HG02763 (cell line): Measurements from ENCODE around the gene RUNX2.
A peak's percentile ranks its signal among the peaks of the same experiment; 100 is the strongest.

Experiments
- ATAC-seq: cut with Tn5 transposase; IDR thresholded peaks from one replicate; pipeline ENCODE4 v1.9.1; 2021; ENCODE audit warnings: mild to moderate bottlenecking, moderate library complexity; ENCODE audit not compliant: unreplicated experiment

Gene RUNX2

DNA sequence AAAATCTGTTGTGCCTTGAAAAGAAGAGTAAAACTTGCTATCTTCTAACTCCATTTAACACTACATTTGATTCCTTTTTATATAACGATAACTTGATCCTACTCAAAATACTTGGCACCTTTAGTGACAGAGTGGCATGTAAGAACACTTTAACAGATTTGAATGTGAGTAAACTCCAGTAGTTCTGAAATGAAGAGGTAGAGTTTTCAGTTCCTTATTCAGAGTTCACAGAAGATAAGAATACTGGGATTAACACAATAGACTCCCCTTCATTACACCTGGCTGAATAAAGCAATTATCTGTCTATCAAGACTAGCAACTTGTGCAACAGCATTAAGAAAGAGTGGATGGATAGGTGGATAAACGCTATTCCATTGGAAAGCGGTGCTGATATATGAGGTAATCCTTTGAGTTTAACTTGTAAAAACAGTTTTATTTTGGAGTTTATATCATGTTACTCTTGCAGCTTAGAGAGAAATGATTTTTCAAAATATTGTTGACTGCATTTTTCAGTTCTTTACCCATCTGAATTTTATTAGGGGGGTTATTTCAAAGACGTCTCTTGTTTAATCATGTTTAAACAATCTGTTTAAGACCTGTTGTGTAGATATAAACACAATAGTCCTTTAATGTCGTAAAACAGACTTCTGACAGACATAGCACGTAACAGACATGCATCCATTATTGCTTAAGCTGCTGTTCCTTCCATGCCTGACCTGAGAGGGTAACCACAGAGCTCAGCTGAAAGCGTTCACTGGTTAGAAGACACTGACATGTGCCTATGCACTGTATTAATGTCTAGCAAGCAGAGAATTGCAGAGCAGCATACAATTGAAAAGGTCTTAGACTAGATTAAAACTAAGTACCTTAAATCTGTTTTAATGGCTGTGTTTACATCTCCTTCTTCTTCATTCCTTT, 152.0 kb downstream of the RUNX2 start:
- peak; percentile 78 for ATAC-seq

DNA sequence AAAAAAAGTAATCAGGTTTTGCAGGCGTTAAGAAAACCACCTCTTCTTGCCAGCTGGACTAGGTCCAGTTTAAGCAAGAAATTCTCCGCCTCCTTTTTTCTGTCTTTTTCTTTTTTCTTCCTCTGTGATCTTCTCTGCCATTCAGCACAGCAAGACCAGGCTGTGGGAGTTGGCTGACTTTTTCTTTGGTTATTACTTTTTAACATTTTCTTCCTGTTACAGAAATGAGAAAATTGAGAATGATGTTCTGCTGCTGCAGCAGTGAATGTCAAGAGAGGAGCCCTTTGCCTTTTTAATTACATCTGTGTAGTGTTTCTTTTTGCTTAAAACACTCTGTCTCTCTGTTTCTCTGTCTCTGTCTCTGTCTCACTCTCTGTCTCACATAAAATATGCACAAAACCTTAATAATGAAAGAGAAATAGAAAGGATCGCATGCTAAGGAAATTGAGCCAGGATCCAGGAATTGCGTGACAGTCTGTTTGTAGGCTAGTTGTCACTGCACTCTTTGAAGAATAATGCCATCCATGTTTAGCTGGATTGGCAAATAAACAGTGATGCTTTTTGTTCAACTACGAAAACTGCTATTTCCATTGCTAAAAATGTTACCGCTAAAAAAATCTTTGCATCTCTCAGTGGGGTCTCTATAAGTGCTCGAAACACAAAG, 152.8 kb downstream of the RUNX2 start:
- ATAC-seq = no peak

DNA sequence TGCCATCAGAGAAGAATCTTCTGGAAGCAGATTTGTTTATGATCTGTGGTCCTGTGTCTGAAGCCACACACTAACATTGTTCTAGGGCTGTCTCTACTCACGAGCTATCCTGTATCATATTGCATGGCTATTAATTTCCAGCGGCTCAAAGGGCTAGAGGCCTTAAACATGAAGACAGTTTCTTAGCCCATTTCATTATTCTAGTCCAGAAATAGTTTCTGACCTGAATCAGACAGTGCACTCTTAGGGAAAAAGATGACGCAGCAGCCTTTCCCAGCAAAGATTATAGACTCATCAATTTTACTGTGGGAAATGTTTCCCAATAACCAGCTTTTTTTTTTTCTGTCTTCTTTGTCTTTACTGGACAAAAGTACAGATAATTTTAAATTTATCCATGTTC, 154.9 kb downstream of the RUNX2 start:
- no peak for ATAC-seq

DNA sequence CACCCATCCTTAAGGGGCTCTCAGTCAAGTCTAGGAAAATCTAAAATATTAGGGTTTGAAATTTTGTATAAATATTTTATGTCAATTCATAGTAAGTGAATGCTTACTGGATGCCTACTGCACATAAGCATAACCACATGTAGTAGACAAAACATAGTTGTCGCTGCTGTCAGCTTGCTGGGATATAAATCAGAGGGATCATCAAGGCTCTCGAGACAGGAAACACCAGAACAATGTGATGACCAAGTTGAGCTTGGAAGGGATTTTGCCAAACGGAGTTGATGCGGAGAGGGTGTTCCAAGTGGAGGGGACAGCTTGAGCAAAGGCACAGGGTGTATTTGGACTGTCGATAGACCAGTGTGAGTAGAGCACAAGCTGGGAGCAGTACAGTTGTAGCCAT, 155.4 kb downstream of the RUNX2 start:
- no peak for ATAC-seq

DNA sequence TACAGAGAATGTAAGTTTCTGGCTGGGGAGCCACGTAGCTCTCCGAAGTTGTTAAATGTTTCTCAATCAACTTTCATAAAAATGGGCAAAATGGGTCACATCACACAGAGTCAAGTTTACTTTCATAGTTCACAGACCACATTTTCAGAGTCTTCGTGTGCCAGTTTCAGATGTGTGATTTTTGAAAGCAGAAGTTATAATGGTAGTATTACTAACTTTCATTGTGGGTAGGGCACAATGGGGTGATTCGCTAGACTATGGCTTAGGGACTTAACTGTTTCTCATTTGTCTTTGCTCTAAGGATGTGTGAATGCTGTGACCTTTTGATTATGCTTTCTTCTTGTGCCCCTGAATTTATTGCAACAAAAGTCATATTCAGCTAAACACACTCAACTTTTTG, 158.6 kb downstream of the RUNX2 start:
- no peak for ATAC-seq

DNA sequence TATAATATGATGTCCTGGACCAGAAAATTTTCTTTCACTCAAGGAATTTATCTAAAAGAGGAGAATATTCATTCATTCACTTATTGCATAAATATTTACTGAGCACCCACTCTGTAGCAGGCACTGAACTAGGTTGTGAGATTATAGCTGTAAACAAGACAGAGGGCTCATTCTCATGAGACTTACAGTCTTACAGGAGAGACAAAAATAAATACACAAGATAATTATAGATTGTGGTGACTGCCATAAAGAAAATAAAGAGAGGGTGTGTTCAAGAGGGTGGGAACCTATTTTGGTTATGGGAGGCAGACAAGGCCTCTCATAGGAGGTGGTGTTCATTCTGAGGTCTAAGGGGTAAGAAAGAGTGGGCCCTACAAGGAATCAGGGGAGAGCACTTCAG, 159.5 kb downstream of the RUNX2 start:
- no peak for ATAC-seq

DNA sequence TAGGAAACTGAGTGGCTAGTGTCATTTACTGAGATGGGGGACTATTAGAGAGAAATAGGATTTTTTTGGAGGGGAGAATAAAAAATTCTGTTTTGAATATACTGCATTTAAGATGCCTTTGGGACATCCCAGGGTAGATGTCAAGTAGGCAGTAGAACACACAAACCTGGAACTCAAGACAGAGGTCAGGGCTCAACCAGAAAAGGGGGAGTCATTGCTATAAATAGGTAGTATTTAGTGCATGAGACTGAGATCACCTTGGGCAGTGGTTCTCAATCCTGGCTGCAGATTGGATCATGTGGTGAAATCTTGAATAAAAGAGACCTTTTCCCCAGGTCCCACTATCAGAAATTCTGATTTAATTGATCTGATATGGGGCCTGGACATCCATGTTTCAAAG, 160.1 kb downstream of the RUNX2 start:
- no peak for ATAC-seq

DNA sequence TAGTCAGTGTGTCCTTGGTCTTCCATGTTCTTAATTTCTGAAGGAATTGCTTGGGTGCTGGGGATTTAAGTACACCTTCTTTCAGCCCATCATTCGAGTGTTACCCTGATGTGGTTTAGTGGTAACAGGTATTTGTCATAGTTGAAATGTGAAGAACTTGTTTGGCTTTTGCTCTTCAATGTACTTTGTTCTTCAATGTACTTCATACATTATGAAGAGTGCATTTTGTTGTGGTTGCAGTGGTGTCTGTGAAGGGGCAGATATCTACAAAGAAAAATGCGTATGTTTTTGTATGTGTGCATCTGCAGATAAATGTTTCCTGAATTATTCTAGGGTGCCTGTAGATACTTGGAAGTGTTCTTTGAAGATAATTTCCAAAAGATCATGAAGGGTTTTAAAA, 160.8 kb downstream of the RUNX2 start:
- ATAC-seq = no peak

DNA sequence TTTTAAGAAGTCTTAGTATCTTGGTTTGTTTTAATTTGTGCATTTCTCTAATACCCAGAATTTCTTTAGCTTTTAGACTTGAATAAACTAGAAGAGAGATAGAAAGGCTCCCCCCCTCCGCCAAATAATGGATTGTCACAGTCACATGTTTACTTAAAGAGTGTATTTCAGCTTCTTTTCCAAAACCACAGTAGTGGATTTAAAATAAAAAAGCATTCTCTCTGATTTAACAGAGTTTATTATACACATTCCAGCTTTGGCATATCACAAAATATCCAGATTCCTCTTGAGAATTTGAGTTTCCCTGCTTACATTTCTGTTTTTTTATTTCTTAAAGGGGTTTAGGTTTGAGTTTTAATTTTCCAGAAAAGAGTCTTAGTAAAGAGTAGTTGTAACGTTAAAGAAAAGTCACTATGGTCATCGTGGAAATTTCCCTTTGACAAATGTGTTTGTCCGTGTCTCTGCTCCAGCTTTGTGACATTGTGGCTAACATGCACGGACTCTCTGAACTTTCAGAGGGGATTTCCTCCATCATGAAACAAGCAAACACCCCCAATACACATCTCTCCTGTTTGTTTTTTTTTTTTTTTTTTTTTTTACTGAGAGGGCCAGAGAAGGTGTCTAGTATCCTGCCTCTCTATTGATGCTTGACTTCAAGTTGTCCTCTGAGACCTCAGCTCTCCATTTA, 163.1 kb downstream of the RUNX2 start:
- ATAC-seq = no peak

DNA sequence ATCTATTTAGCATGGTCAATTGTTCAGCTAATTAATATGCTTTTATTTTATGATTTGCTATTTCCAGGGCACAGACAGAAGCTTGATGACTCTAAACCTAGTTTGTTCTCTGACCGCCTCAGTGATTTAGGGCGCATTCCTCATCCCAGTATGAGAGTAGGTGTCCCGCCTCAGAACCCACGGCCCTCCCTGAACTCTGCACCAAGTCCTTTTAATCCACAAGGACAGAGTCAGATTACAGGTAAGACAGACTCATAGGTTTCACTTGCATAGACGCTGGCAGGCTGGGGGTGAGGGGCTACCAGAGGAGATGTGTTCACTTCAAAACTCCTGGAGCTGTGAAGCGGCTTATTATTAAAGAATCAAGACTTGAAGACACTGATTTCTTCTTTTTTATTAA, 163.7 kb downstream of the RUNX2 start:
- no peak for ATAC-seq

DNA sequence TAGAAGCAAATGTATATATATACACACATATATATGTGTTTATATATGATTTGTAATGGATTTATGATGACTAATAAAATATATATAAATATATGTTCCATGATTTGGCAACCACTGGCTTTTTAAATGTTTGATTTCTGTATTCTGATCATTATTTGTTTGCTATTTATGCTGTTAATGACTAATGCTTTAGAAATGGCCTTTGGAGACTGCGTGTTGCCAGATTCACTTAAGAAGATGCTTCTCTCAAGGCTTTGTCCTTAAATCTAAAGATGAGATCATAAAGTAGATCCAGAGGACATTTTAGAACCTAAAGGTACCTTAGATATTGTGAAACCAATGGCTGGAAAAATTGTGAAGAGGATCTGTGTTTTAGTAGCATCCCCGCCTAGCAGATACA, 165.6 kb downstream of the RUNX2 start:
- ATAC-seq = no peak

DNA sequence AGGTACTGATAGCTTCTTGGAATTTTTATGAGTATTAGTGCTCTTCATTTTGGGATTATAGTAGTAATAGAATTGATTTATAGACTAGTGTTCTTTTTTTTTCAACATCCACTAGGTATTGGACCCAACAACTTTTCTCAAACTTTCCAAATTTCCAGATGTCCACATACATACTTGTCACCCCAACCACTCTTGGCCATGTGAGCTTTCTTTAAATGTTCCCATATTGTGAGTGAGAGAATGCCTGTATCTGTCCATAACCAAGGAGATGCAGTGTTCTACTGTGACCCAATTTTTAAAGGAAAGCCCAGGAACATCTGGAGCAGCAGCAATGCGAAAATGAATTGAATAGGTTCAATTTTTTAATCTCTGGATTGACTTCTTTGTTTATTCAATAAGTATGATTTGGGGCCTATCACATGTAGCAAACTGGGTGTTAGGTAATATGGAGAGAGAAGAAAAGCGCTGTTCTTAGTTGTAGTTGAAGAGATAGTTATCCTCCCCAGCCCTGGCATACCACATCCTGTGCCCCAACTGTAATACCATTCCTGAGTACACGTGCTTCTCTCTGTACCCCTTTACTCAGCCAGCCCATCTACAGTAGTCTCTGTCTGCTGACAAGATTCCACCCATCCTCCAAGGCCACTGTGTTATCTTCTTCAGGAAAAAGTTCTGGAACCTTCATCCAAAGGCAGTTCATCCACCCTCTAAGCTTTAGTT, 166.4 kb downstream of the RUNX2 start:
- no peak for ATAC-seq

DNA sequence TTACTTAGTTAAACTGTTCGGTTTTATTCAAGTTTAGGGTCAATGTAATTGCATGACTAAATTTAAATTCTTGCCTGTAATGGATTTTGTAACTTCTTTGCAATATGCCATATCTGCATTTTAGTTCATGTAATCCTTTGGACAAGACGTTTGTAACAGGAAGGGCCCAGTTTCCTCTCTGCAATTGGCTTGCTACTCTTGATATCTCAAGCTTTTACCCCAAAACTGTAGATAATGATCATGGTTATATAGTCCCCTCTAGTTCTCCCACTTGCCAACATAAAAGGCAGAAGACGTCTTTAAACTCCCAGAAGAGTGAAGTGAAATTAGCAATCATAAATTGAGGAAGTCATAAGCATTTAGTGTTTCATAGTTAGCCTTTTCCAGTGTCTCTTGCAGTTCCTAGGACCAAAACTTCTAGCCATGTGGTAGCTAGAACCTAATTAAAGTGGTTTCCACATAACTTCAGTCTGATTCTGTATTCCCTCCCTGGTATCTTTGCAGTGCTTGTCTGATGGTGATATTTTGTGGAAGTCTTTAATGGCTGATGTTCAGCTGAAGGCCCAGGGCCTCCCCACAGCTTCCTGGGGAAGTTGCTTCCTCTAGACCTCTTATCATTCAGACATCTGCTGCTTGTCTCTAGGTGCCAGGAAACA, 167.4 kb downstream of the RUNX2 start:
- no peak for ATAC-seq

DNA sequence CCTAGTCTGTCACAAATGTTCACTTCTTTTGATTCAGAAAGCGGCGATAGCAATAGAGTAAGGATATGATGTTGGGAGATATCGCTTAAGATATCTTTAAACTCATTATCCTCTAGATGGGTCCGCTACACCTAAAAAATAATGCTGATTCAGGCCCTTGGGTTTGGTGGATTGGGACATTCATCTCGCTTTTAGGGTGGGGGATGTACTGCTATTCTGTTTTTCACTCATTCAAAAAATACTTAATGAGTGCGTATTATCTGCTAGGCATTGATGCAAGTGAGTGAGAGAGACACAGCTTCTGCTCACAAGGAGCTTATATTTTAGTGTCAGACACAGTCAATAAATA, 167.9 kb downstream of the RUNX2 start:
- no peak for ATAC-seq

DNA sequence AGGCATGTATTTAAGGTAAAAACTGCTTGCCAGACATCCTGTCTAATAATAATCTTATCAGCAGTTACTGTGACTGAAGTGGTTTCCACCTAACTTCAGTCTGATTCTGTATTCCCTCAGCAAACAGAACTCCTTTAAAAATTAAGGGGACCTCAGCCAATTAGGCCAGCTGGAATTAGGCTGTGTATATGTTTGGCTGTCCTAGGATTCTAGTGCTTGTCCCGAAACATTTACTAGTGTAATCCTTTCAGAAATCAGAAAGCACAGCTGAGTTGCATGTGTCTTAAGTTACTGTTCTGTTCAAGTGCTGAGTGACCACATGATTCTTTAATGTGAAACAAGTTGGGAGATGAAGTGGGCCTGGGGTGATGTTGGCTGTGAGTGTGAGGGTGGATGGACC, 170.5 kb downstream of the RUNX2 start:
- no peak for ATAC-seq

DNA sequence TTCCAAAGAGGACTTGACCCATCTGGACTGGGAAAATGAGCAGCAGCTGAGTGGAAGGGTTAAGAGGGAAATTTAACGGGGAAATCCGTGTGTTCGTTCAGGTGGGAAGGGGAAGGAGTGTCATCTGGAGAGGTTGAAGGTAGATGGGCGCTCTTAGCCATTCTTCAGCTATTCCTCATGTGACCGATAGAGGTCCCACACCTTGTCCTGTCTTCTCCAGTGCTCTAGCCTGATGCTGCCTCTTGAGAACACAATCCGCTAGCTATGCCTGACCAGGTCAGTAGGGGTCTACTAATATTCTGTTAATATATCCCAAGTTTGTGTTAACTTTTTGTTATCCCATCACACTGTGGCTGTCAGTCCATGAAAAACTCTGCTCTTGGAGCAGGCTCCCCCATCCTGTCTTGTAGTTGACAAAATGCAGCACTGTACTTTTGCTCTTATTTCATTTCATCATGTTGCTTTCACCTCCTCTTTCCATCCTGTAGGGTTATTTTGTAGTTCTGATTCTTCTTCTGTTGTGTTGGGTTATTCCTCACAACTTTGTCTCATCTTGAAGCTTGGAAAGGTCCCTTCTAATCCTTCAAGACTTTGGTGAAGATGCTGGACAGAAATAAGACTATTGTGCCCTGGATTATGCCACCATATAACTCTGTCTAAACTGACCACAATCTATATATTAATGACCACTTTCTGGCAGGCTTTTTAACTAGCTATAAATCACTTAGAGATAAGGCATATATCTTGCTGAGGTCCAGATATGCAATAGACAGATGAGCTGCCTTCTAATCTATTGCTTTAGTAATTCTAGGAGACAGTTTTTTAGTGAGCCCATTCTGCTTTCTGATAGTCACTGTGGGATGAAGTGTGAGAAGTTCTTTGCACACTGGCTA, 173.0 kb downstream of the RUNX2 start:
- no peak for ATAC-seq

DNA sequence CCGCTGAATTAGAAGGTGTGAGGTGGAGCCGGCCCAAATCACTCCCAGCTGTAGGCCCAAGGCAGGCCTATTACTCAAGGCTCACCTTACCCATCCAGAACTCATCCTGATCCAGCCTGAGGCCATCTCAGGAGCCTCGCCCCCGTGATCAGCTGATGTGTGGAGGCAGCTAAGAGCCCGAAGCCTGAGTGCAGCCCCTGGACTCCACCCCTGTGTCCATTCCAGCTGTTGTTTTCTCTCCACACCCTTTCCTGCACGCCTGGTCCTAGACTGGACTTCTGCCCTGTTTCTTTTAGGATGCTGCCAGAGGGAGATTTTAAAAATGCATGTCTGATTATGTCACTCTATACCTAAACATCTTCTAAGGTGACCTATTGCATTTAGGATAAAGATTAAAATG, 174.3 kb downstream of the RUNX2 start:
- ATAC-seq = no peak

DNA sequence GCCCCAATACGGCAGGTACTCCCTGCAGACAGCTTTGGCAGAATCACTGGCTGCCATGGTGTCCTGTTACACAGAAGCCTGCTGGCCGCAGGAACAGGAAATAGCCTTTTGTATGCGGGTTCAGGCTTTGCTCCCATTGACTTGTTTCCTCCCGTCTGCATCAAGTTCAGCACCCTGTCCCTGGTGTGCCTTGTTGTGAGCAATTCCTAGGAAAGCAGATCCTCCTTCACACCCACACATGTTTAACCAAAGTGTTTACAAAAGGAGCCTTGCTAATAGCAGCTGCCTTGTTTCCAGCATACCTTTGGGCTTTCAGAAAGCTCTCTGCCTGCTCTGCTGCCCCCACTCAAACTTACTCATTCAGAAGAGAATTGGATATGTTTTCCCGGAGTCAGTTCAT, 176.8 kb downstream of the RUNX2 start:
- ATAC-seq = no peak

DNA sequence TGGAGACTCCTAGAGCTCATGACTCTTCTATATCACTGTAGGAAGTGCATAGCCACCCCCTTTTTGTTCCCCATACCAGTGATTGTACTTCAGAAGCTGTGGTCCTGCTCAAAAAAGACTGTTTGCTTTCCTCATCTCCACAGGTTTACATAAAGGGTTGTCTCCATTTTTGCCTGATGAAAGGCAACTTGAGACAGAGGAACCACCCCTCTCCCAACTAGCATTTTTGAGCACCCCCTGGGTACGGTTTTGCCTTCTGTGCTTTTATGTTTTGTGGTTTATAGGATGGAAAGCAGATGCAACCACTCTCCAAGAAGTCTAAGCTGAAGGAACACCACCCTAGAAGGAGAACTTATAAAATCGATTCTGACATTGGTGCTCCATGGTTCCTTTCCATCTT, 177.3 kb downstream of the RUNX2 start:
- ATAC-seq = no peak

DNA sequence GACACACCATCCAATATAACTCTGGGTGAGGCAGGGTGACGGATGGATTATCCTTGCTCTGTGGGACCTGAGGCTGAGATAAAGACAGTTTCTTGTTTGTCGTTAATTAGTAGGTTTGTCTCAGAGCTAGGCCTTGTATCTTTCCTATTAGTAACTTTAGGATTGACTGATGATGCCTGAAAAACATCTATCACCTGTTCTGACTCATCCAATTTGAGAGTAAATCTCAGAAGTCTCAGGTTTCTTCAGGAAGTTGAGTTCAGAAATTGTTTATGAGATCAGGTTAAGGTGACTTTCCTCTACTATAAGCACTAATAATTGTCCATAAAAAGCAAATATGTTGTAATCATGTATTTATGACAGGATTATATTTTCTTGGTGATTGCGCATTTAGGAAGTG, 179.1 kb downstream of the RUNX2 start:
- ATAC-seq = no peak
